ENCODE measurements around the gene UNC13C. TPM values are rescaled to one million over a fixed set of nuclear protein-coding genes. Genes with fewer than 3 reads are reported as not detected.

The UNC13C gene
- total RNA-seq, 1 donor from 2014 or later: not detected

GRCh38 chr15:54109014-54109413 is 130.8 kb downstream of the UNC13C start:
- no peak for DNase-seq (ENCODE audit: low read depth in 2 of 2)

GRCh38 chr15:54119051-54119450 is 140.8 kb downstream of the UNC13C start:
- no peak for DNase-seq (ENCODE audit: low read depth in 2 of 2)

- no peak for DNase-seq (ENCODE audit: low read depth in 2 of 2)
Observed at GRCh38 chr15:54120949-54121463, 142.8 kb downstream of the UNC13C start.

GRCh38 chr15:54127574-54127973 is 149.3 kb downstream of the UNC13C start:
- DNase-seq (ENCODE audit: low read depth in 2 of 2): no peak

GRCh38 chr15:54131410-54131809 is 153.2 kb downstream of the UNC13C start:
- DNase-seq (ENCODE audit: low read depth in 2 of 2): no peak

- no peak for DNase-seq (ENCODE audit: low read depth in 2 of 2)
Observed at GRCh38 chr15:54149115-54149531, 170.9 kb downstream of the UNC13C start.

- DNase-seq (ENCODE audit: low read depth in 2 of 2): no peak
Observed at GRCh38 chr15:54150255-54150654, 172.0 kb downstream of the UNC13C start.

GRCh38 chr15:54159012-54159411 is 180.8 kb downstream of the UNC13C start:
- DNase-seq (ENCODE audit: low read depth in 2 of 2): no peak

GRCh38 chr15:54187325-54187724 is 209.1 kb downstream of the UNC13C start:
- no peak for DNase-seq (ENCODE audit: low read depth in 2 of 2)

GRCh38 chr15:54197995-54198394 is 219.8 kb downstream of the UNC13C start:
- DNase-seq (ENCODE audit: low read depth in 2 of 2): no peak

GRCh38 chr15:54206586-54207321 is 228.5 kb downstream of the UNC13C start:
- no peak for DNase-seq (ENCODE audit: low read depth in 2 of 2)

- no peak for DNase-seq (ENCODE audit: low read depth in 2 of 2)
Observed at GRCh38 chr15:54208786-54209185, 230.5 kb downstream of the UNC13C start.

GRCh38 chr15:54212635-54213034 is 234.4 kb downstream of the UNC13C start:
- no peak for DNase-seq (ENCODE audit: low read depth in 2 of 2)

- DNase-seq (ENCODE audit: low read depth in 2 of 2): no peak
Observed at GRCh38 chr15:54226455-54226854, 248.2 kb downstream of the UNC13C start.

GRCh38 chr15:54227569-54227968 is 249.3 kb downstream of the UNC13C start:
- DNase-seq (ENCODE audit: low read depth in 2 of 2): no peak

- no peak for DNase-seq (ENCODE audit: low read depth in 2 of 2)
Observed at GRCh38 chr15:54250326-54250725, 272.1 kb downstream of the UNC13C start.

- DNase-seq (ENCODE audit: low read depth in 2 of 2): no peak
Observed at GRCh38 chr15:54256190-54256589, 277.9 kb downstream of the UNC13C start.

GRCh38 chr15:54273928-54274327 is 295.7 kb downstream of the UNC13C start:
- no peak for DNase-seq (ENCODE audit: low read depth in 2 of 2)

GRCh38 chr15:54277834-54278233 is 299.6 kb downstream of the UNC13C start:
- no peak for DNase-seq (ENCODE audit: low read depth in 2 of 2)

- DNase-seq (ENCODE audit: low read depth in 2 of 2): no peak
Observed at GRCh38 chr15:54280726-54281125, 302.5 kb downstream of the UNC13C start.

- DNase-seq (ENCODE audit: low read depth in 2 of 2): no peak
Observed at GRCh38 chr15:54282228-54282836, 304.1 kb downstream of the UNC13C start.

- no peak for DNase-seq (ENCODE audit: low read depth in 2 of 2)
Observed at GRCh38 chr15:54288049-54288448, 309.8 kb downstream of the UNC13C start.

- DNase-seq (ENCODE audit: low read depth in 2 of 2): no peak
Observed at GRCh38 chr15:54289590-54290136, 311.4 kb downstream of the UNC13C start.
